Measurements from ENCODE around the gene CD38.

CD38 gene

GRCh38 chr4:15776871-15777648 lies 1.1 kb upstream of the CD38 start:
- peaks cover 4 to 28% (median 20%) of the 10 kb centered on the region in 5 donors for H3K4me1 ChIP-seq (ENCODE audit: control insufficient read depth in 5 of 5, insufficient read depth in 5 of 5, low read length in 5 of 5)
- H3K27ac ChIP-seq (ENCODE audit: low read depth, low read length) = no peak overlapping the region
- no peaks in the 10 kb centered on the region for H3K9me3 ChIP-seq (ENCODE audit: control insufficient read depth in 5 of 5, low read length in 5 of 5)
- no peaks in the 10 kb centered on the region for H3K36me3 ChIP-seq (ENCODE audit: control insufficient read depth in 5 of 5, insufficient read depth in 5 of 5, low read length in 5 of 5)
- no peaks in the 10 kb centered on the region for H3K27me3 ChIP-seq (ENCODE audit: control insufficient read depth in 5 of 5, insufficient read depth in 4 of 5, low read length in 5 of 5)
- H3K9ac ChIP-seq (ENCODE audit: low read length in 5 of 5) = no peak overlapping the region
- no peak overlapping the region for H3K4me3 ChIP-seq (ENCODE audit: low read depth in 1 of 5, low read length in 5 of 5)

- no peak overlapping the region for H3K27ac ChIP-seq (ENCODE audit: low read depth, low read length)
- H3K4me1 ChIP-seq (ENCODE audit: control insufficient read depth in 5 of 5, insufficient read depth in 5 of 5, low read length in 5 of 5) = peaks cover 4 to 28% (median 20%) of the 10 kb centered on the region in 5 donors
- no peaks in the 10 kb centered on the region for H3K27me3 ChIP-seq (ENCODE audit: control insufficient read depth in 5 of 5, insufficient read depth in 4 of 5, low read length in 5 of 5)
- no peaks in the 10 kb centered on the region for H3K9me3 ChIP-seq (ENCODE audit: control insufficient read depth in 5 of 5, low read length in 5 of 5)
- no peaks in the 10 kb centered on the region for H3K36me3 ChIP-seq (ENCODE audit: control insufficient read depth in 5 of 5, insufficient read depth in 5 of 5, low read length in 5 of 5)
- H3K9ac ChIP-seq (ENCODE audit: low read length in 5 of 5) = peak overlapping the region in 4 of 5 donors; percentile 33 to 91 (median 80)
- H3K4me3 ChIP-seq (ENCODE audit: low read depth in 1 of 5, low read length in 5 of 5) = peak overlapping the region; percentile 8 to 80 (median 73)
These were observed 335 bp upstream of the CD38 start for GRCh38 chr4:15777697-15778288.

DNA sequence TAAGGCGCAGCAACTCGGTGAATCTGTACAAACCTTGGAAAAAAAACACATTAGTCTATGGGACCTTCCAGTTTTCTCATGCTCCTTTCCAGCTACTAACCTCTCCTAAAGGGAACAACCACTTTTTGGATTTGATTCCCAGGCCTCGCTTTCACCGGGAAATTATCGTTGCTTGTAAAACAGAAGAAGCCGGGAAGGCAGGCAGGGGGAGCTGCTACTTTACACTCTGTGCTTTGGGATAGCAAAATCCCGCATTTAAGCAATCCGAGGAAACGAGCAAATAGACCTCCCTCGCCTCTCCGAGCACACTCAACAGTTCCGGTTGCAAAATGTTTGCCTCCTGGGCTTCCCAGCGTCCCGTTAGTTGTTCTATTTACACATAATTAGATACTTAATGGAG lies 1.2 kb downstream of the CD38 start:
- peaks cover 4 to 34% (median 20%) of the 10 kb centered on the region in 5 donors for H3K4me1 ChIP-seq (ENCODE audit: control insufficient read depth in 5 of 5, insufficient read depth in 5 of 5, low read length in 5 of 5)
- peak overlapping the region in 4 of 5 donors; percentile 56 to 91 (median 80) for H3K9ac ChIP-seq (ENCODE audit: low read length in 5 of 5)
- no peaks in the 10 kb centered on the region for H3K36me3 ChIP-seq (ENCODE audit: control insufficient read depth in 5 of 5, insufficient read depth in 5 of 5, low read length in 5 of 5)
- H3K9me3 ChIP-seq (ENCODE audit: control insufficient read depth in 5 of 5, low read length in 5 of 5) = no peaks in the 10 kb centered on the region
- H3K27ac ChIP-seq (ENCODE audit: low read depth, low read length) = peak overlapping the region; percentile 15
- H3K27me3 ChIP-seq (ENCODE audit: control insufficient read depth in 5 of 5, insufficient read depth in 4 of 5, low read length in 5 of 5) = no peaks in the 10 kb centered on the region
- H3K4me3 ChIP-seq (ENCODE audit: low read depth in 1 of 5, low read length in 5 of 5) = peak overlapping the region; percentile 65 to 82 (median 75)

- peaks cover 4 to 35% (median 20%) of the 10 kb centered on the region in 5 donors for H3K4me1 ChIP-seq (ENCODE audit: control insufficient read depth in 5 of 5, insufficient read depth in 5 of 5, low read length in 5 of 5)
- no peaks in the 10 kb centered on the region for H3K27me3 ChIP-seq (ENCODE audit: control insufficient read depth in 5 of 5, insufficient read depth in 4 of 5, low read length in 5 of 5)
- H3K27ac ChIP-seq (ENCODE audit: low read depth, low read length) = peak overlapping the region; percentile 15
- peak overlapping the region in 3 of 5 donors; percentile 56 to 89 (median 66) for H3K9ac ChIP-seq (ENCODE audit: low read length in 5 of 5)
- peak overlapping the region; percentile 65 to 82 (median 75) for H3K4me3 ChIP-seq (ENCODE audit: low read depth in 1 of 5, low read length in 5 of 5)
- no peaks in the 10 kb centered on the region for H3K9me3 ChIP-seq (ENCODE audit: control insufficient read depth in 5 of 5, low read length in 5 of 5)
- no peaks in the 10 kb centered on the region for H3K36me3 ChIP-seq (ENCODE audit: control insufficient read depth in 5 of 5, insufficient read depth in 5 of 5, low read length in 5 of 5)
These were observed 1.7 kb downstream of the CD38 start for GRCh38 chr4:15779809-15780208.

GRCh38 chr4:15781427-15782095 lies 3.4 kb downstream of the CD38 start:
- H3K9me3 ChIP-seq (ENCODE audit: control insufficient read depth in 5 of 5, low read length in 5 of 5) = no peaks in the 10 kb centered on the region
- H3K4me1 ChIP-seq (ENCODE audit: control insufficient read depth in 5 of 5, insufficient read depth in 5 of 5, low read length in 5 of 5) = peaks cover 4 to 35% (median 20%) of the 10 kb centered on the region in 5 donors
- H3K4me3 ChIP-seq (ENCODE audit: low read depth in 1 of 5, low read length in 5 of 5) = no peak overlapping the region
- no peak overlapping the region for H3K27ac ChIP-seq (ENCODE audit: low read depth, low read length)
- H3K36me3 ChIP-seq (ENCODE audit: control insufficient read depth in 5 of 5, insufficient read depth in 5 of 5, low read length in 5 of 5) = no peaks in the 10 kb centered on the region
- no peaks in the 10 kb centered on the region for H3K27me3 ChIP-seq (ENCODE audit: control insufficient read depth in 5 of 5, insufficient read depth in 4 of 5, low read length in 5 of 5)
- no peak overlapping the region for H3K9ac ChIP-seq (ENCODE audit: low read length in 5 of 5)

DNA sequence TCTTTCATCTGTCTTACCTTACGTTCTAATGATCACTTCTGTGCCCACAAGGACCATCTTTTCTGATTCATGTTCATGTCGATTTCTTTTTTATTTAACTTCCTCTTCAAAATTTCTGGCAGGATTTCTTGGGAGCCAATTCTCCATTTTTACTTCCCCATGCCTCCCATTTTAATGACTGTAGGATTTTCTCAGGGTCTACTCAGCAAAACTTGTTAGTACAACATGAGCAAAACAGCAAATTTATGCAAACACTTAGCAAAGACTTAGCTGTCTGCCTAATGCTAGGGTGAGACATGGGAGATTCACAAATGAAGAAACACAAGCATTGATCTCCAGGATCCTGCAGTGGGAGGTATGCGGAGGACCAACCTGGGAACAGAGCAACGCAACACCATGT lies 5.5 kb downstream of the CD38 start:
- H3K9ac ChIP-seq (ENCODE audit: low read length in 5 of 5) = no peak overlapping the region
- H3K27ac ChIP-seq (ENCODE audit: low read depth, low read length) = no peak overlapping the region
- H3K36me3 ChIP-seq (ENCODE audit: control insufficient read depth in 5 of 5, insufficient read depth in 5 of 5, low read length in 5 of 5) = no peaks in the 10 kb centered on the region

DNA sequence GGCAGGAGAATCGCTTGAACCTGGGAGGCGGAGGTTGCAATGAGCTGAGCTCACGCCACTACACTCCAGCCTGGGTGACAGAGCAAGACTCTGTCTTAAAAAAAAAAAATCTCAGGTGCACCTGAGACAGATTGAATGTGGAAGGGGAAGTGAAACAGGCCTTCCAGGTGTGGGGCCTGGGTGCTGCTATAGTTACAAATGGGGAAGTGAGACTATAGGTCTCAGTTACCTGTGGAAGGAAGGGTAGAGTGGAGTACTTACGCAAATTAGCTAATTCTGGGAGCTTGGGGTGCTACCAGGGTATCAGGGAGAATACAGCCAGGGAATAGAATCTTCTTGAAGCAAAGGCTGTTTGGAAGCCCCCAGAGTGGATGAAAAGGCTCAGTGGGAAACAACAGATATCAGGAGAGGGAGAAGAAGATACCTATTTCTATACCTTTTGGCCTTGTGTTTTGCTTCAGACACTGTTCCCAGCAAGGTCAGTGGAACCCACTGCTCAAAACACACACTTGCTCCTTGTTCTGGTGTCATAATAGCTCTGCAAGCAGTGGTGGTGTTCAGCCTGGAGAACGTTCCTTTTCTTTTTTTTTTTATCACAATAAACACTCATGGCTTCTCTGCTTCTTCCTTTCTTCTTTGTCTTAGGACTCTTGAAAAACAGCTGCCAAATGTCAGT lies 7.0 kb downstream of the CD38 start:
- H3K9ac ChIP-seq (ENCODE audit: low read length in 5 of 5) = no peak overlapping the region

More for the DNA sequence above, 5.5 kb downstream of the CD38 start:
- Histone ChIP-seq H3K27me3 (ENCODE audit: control insufficient read depth in 5 of 5, insufficient read depth in 4 of 5, low read length in 5 of 5) (no peaks in the 10 kb centered on the region), H3K4me1 (ENCODE audit: control insufficient read depth in 5 of 5, insufficient read depth in 5 of 5, low read length in 5 of 5) (peaks cover 3 to 27% (median 13%) of the 10 kb centered on the region in 5 donors), H3K9me3 (ENCODE audit: control insufficient read depth in 5 of 5, low read length in 5 of 5) (no peaks in the 10 kb centered on the region), H3K4me3 (ENCODE audit: low read depth in 1 of 5, low read length in 5 of 5) (no peak overlapping the region)

DNA sequence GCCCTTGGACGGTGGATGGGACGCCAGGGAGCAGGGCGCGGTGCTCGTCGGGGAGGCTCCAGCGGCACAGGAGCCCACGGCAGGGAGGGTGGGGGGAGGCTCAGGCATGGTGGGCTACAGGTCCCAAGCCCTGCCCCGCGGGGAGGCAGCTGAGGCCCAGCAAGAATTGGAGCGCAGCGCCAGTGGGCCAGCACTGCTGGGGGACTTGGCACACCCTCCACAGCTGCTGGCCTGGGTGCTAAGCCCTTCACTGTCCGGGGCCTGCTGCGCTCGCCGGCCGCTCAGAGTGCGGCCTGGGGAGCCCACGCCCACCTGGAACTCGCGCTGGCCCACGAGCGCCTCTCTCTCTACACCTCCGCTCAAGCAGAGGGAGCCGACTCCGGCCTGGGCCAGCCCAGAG lies 8.6 kb downstream of the CD38 start:
- Histone ChIP-seq H3K9ac (ENCODE audit: low read length in 5 of 5) (no peak overlapping the region), H3K36me3 (ENCODE audit: control insufficient read depth in 5 of 5, insufficient read depth in 5 of 5, low read length in 5 of 5) (no peaks in the 10 kb centered on the region), H3K4me1 (ENCODE audit: control insufficient read depth in 5 of 5, insufficient read depth in 5 of 5, low read length in 5 of 5) (peaks cover 0 to 10% (median 0%) of the 10 kb centered on the region in 5 donors), H3K27ac (ENCODE audit: low read depth, low read length) (no peak overlapping the region), H3K4me3 (ENCODE audit: low read depth in 1 of 5, low read length in 5 of 5) (no peak overlapping the region), H3K27me3 (ENCODE audit: control insufficient read depth in 5 of 5, insufficient read depth in 4 of 5, low read length in 5 of 5) (no peaks in the 10 kb centered on the region), H3K9me3 (ENCODE audit: control insufficient read depth in 5 of 5, low read length in 5 of 5) (no peaks in the 10 kb centered on the region)

More for the DNA sequence above, 7.0 kb downstream of the CD38 start:
- Histone ChIP-seq H3K4me3 (ENCODE audit: low read depth in 1 of 5, low read length in 5 of 5) (no peak overlapping the region), H3K36me3 (ENCODE audit: control insufficient read depth in 5 of 5, insufficient read depth in 5 of 5, low read length in 5 of 5) (no peaks in the 10 kb centered on the region), H3K27ac (ENCODE audit: low read depth, low read length) (no peak overlapping the region), H3K27me3 (ENCODE audit: control insufficient read depth in 5 of 5, insufficient read depth in 4 of 5, low read length in 5 of 5) (no peaks in the 10 kb centered on the region), H3K4me1 (ENCODE audit: control insufficient read depth in 5 of 5, insufficient read depth in 5 of 5, low read length in 5 of 5) (peaks cover 0 to 14% (median 0%) of the 10 kb centered on the region in 5 donors), H3K9me3 (ENCODE audit: control insufficient read depth in 5 of 5, low read length in 5 of 5) (no peaks in the 10 kb centered on the region)

DNA sequence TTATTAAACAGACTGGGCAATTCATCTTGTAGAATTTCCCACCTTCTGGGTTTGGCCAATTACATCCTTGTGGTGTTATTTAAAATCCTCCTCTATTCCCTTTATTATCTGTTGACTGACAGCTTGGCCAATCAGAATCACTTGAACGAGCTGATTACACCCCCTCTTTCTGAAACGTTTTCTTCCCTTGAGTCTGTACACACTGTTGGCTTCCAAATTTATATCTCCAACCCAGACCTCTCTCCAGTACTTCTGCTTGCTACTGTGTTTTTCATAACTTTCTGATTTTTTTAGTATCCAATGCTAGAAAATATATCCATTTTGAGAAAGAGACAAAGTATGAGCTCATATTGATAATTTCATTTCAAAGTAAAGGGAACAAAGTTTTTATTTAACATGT lies 14.8 kb downstream of the CD38 start:
- Histone ChIP-seq H3K27ac (ENCODE audit: low read depth, low read length) (no peak overlapping the region), H3K36me3 (ENCODE audit: control insufficient read depth in 5 of 5, insufficient read depth in 5 of 5, low read length in 5 of 5) (no peaks in the 10 kb centered on the region), H3K9me3 (ENCODE audit: control insufficient read depth in 5 of 5, low read length in 5 of 5) (no peaks in the 10 kb centered on the region), H3K9ac (ENCODE audit: low read length in 5 of 5) (no peak overlapping the region), H3K4me1 (ENCODE audit: control insufficient read depth in 5 of 5, insufficient read depth in 5 of 5, low read length in 5 of 5) (peaks cover 0 to 5% (median 0%) of the 10 kb centered on the region in 5 donors), H3K4me3 (ENCODE audit: low read depth in 1 of 5, low read length in 5 of 5) (no peak overlapping the region), H3K27me3 (ENCODE audit: control insufficient read depth in 5 of 5, insufficient read depth in 4 of 5, low read length in 5 of 5) (no peaks in the 10 kb centered on the region)

Measured in subcutaneous abdominal adipose tissue (tissue), 5 donors.